IPS-NIHi7 (cell line): ENCODE data around the gene BRS3.

Experiments
- DNase-seq: peaks from one replicate; pipeline ENCODE4 v3.0.0; 2012; ENCODE audit warnings: mixed read lengths; ENCODE audit errors: extremely low spot score

The BRS3 gene

DNA sequence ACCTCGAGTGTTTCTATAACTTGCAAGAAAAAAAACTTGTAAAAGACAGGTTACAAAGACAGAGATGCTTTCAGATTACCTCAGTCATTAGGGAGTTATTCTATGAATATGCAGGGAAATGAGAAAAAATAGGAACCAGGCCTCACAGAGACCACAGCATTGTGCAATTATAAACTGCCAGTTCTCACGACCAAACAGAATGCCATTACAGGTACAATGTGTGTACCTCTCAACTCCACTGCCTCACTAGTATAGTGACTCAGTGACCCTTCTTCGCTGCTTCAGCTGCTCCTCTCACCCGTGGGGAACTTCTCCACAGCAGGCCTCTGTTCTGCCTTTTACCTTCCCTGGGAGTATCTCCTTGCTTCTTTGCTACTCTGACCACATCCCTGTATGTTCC lies 7.3 kb downstream of the BRS3 start:
- no peak for DNase-seq

DNA sequence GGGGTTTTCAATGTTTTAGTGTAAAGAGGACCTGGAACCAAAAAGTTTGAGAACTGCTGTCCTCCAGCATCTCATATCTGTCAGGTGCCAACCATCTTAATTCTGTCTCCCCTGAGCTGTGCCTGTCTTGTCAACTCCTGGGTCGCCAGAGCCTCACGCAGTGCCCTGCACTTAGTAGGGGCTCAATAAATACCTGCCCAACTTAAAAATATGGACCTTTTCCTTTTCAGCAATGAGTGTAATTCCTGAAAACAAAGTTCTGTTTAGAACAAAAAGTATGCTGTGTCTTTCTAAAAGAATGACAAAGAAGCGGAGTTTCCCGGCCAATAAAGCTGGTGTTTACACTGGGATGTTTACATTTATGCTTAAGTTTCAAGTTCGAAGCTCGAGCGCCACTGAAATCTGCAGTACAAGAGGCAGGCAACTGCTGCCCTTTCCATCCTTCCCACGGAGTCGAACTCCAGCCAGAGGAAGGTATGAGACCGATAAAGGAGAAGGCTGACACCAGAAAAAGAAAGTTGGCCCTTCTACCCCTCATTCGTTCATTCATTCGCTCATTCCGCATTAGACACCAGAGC lies 8.5 kb downstream of the BRS3 start:
- no peak for DNase-seq

DNA sequence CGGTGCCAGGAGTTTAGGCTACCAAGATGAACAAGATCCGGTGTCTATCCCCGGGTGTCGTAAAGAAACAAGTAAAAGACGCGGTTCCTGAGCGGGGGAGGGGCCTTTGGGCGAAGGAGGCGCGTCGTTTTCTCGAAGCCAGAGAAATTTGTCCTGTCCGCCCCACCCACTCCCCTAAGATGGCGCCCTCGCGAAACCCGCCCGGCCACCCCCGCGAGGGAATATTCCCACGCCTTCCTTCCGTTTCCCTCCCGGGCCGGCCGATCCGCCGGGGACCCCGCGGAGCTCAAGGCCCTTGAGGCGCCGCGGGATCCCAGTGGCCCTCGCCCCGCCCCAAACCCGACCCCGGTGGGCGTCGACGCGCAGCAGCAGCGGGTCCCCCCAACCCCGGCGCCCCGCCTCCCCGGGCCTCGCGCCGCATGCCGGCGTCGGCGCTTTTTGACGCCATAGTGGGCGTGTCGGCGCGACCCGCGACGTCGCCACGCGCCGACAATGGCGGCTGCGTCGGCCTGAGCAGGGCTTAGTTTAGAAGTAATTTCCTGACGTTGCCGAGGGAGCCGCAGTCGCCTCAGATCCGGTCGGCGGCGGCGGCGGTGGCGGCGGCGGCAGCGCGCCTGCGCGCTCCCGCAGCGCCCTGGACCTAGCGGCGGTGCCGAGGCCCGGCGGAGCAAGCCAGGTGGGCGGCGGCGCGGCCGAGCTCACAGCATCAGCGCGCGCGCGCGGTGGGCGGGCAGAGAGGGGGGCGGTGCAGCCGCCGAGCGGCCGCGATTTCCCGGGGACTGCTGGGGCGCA lies 9.2 kb downstream of the BRS3 start:
- peak; percentile 70 for DNase-seq

DNA sequence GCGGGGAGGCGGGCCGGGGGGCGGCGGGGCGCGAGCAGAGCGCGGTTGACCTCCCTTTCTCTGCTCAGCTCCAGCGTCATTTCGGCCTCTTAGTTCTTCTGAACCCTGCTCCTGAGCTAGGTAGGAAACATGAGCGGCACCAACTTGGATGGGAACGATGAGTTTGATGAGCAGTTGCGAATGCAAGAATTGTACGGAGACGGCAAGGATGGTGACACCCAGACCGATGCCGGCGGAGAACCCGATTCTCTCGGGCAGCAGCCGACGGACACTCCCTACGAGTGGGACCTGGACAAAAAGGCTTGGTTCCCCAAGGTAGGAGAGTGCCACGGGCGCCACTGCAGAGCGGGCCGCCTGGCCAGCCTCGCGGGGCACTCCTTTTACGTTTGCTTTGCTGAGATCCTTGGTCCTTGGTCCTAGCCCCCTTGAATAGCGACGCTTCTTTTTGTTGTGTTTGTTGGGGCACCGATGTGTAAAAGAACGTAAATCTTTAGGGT lies 9.9 kb downstream of the BRS3 start, which contains the start of gene HTATSF1:
HTATSF1 (plus strand) TSS at position 37 of the 497 bp plus-strand sequence; CDS start at position 130, 93 bp downstream.
- peak; percentile 23 for DNase-seq

DNA sequence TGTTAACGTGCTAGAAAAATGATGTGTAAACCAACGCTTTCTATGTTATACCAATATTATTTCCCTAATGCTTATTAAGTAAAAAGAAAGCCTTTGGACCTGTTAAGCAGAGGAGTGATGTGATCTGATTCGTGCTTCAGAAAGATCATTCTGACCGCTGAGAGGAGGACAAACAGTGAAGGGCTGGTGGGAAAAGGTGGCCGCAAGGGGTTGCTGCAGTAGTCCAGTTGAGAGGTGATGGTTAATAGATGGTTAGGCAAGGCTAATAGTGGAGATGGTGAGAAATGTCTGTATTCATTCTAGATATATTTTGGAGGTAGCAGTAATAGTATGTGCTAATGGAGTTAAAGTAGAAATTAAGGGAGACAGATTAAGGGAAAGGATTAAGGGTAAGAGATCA lies 31.3 kb downstream of the BRS3 start:
- DNase-seq = no peak

- DNase-seq = no peak
Observed at GRCh38 chrX:136523770-136524169, 36.0 kb downstream of the BRS3 start.

GRCh38 chrX:136525738-136526606 lies 38.2 kb downstream of the BRS3 start:
- DNase-seq = no peak

DNA sequence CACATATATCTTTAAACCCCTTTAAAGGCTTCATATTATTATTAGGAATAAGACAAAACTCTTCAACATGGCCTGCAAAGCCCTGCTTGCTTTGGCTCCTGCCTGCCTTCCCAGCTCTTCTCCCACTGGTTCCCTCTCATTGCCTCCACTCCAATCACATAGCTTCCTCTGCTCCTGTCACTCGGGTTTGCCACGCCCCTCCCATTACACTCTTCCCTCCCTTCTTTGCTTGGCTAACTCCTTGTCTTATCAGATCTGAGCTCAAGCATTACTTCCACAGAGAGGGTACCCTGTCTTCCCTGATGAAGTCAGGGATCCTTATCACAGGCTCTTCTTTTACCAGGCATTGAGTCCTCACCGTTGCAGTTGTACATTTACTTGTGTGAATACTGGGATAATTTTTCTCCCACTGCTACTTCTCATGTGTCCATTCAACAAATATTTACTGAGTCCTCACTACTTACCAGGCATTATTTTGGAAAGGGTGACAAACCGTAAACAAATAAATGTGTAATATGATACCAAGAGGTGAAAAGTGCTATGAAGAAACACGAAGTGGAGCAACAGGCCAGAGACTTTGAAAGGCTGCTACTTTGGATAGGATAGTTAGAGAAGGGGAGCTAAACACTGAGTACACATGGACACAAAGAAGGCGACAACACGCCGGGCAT lies 41.0 kb downstream of the BRS3 start:
- peak; percentile 61 for DNase-seq

DNA sequence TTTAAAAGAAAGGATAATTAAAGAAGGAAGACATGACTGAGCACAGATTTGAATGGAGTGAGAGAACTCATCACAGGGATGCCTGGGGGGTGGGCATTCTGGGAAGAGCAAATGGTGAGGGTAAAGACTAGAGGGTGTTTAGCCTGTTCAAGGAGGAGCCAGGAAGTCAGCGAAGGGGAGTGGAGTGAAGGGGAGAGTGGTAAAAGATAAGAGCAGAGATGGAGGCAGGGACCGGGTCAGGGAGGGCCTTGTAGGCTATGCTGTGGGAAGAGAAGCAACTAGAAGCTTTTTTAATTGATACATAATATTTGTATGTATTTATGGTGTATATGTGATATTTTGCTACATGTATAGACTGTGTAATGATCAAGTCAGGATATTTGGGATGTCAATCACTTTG lies 42.0 kb downstream of the BRS3 start:
- DNase-seq = peak; percentile 29

DNA sequence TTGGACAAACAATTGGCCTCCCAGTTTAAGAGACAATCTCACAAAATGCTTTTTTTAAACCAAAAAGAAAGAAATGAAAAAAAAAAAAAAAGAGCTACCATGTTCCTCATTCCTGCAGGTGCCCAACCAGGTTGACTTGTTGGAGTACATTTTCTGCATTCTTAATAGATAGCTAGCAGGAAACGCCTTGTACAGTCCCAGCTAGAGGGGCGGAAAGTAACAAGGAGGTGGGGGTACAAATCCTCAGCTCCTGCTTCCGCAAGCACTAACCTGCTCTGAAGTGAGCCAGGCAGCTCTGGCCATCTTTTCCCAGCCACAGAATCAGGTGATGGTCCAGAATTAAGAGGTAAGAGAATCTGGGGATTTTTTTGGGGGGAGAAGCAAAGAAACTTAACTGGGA lies 44.2 kb downstream of the BRS3 start, which contains the start of gene VGLL1:
VGLL1 (plus strand) TSS at position 265 of the 400 bp plus-strand sequence. CDS start 3,806 bp downstream, outside the sequence.
- DNase-seq = no peak

- DNase-seq = no peak
Observed at GRCh38 chrX:136534131-136534530, 46.4 kb downstream of the BRS3 start.

GRCh38 chrX:136538811-136539210 lies 51.1 kb downstream of the BRS3 start:
- DNase-seq = no peak

DNA sequence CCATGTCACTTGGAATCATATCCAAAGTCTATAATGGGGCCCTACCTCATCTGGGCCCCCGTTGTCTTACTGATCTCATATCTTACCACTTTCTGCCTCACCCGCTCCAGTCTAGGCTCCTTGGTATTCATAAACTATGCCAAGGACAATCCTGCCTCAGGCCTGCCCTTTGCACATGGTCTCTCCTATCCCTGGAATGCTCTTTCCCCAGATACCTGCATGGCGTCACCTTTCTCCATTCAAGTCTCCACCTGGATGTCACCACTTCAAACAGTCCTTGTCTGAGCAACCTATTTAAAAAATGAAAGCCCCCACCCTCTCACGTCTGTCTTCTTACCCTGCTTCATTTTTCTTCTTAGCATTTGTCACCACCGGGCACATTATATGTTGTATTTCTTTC lies 52.5 kb downstream of the BRS3 start:
- no peak for DNase-seq

DNA sequence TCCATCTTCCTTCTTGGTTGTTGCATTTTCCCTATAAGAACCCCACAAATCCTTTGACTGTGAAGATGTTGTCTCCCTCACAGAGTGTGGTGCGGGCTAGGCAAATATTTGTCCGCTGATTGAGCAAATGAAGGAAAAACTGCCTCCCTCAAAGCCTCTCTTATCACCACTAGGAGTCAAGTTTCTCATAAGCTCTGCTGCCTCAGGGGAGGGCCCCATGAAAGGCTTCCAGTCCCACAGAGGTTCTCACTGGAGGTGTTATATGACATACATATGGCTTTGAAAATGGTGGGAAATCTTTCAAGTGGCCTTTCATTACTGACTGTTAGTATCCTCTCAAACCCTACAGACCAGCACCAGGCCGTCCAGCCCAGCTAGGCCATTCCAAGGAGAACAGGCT lies 53.5 kb downstream of the BRS3 start:
- no peak for DNase-seq

GRCh38 chrX:136542281-136542680 lies 54.5 kb downstream of the BRS3 start:
- no peak for DNase-seq
